Liver (tissue), 3 donors: ENCODE measurements around the gene ADGRF4.

Experiments
- CTCF ChIP-seq: fragments of 150-350 bp; IDR thresholded peaks from 2 replicates; pipeline ENCODE4 v1.5.1; 2017; ENCODE audit warnings: improper control_type of control experiment, low read depth, low read length; ENCODE audit not compliant: missing input control
- EGR1 ChIP-seq, 2 donors: IDR thresholded peaks; 2 replicates each; pipeline ENCODE4 v1.6.1; 2016 to 2018; ENCODE audit warnings: antibody characterized with exemption in 2 of 2, low read depth in 2 of 2
- HNF4A ChIP-seq, 2 donors: conservative IDR thresholded peaks; 2 replicates each; pipeline ENCODE4 v1.6.1; 2016; ENCODE audit warnings: antibody characterized with exemption in 2 of 2, mild to moderate bottlenecking in 2 of 2
- MAX ChIP-seq: IDR thresholded peaks from 2 replicates; pipeline ENCODE4 v1.6.1; 2016; ENCODE audit warnings: antibody characterized with exemption
- REST ChIP-seq: IDR thresholded peaks from 2 replicates; pipeline ENCODE4 v1.6.1; 2016; ENCODE audit warnings: antibody characterized with exemption, mild to moderate bottlenecking
- RXRA ChIP-seq, 2 donors: IDR thresholded peaks; 2 replicates each; pipeline ENCODE4 v1.6.1; 2017 to 2018; ENCODE audit warnings: antibody characterized with exemption in 2 of 2, mild to moderate bottlenecking in 1 of 2
- TAF1 ChIP-seq: conservative IDR thresholded peaks from 2 replicates; pipeline ENCODE4 v1.6.1; 2016; ENCODE audit warnings: antibody characterized with exemption, mild to moderate bottlenecking
- donor health status: healthy.
- donor health status: healthy.

DNA sequence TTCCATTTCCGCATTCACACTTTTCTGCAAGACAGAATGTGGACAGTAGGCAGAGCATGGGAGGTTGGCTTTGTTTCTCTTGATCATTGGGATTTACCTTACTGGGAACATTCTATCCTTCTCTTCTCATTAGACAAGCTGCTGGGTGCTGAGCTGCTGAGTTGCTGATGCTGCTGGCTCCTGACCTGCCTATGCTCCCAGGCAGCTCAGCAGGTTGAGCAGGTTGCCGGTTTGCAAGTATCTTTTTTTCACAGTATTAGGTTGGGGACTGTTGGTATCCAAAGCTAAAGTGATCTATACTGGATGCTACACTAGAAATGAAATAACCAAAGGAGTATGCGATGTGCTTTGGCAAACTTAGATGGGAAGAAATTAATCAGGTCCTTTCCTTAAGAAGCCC is 23.7 kb upstream of the ADGRF4 start:
- TF ChIP-seq CTCF (no peak), HNF4A (conservative IDR thresholded peaks at IDR 0.05) (no peak), REST (no peak), TAF1 (no peak), MAX (no peak), RXRA (IDR thresholded peaks at IDR 0.05) (no peak), EGR1 (IDR thresholded peaks at IDR 0.05; ENCODE audit: low read depth in 2 of 2) (no peak)
